Right lobe of liver (tissue), 6 donors: ENCODE measurements around the gene HBEGF. TPM values are rescaled to one million over a fixed set of nuclear protein-coding genes. Genes with fewer than 3 reads are reported as not detected.

Source experiments
- ATAC-seq, 4 donors: fragments of 200-7000 bp; cut with Tn5 transposase; one replicate each; pipeline ENCODE4 v1.9.1; 2020; ENCODE audit warnings: mild to moderate bottlenecking in 4 of 4, moderate library complexity in 4 of 4
- DNase-seq, 3 donors: peaks; one replicate each; pipeline ENCODE4 v3.0.0-alpha.2; 2020
- H3K27ac ChIP-seq, 3 donors: fragments of 200-600 bp; one replicate each; pipeline ENCODE4 v1.8.0; 2022
- H3K27me3 ChIP-seq, 2 donors: fragments of 200-600 bp; one replicate each; pipeline ENCODE4 v1.8.0; 2022
- H3K36me3 ChIP-seq, 4 donors: fragments of 200-600 bp; sonication (generic) in 1 of 4; one replicate each; pipeline versions ENCODE4 v1.5.1 to v1.8.0; 2017 to 2022; ENCODE audit warnings: control low read depth in 1 of 4
- H3K4me1 ChIP-seq, 4 donors: fragments of 200-600 bp; sonication (generic) in 1 of 4; one replicate each; pipeline versions ENCODE4 v1.5.1 to v1.8.0; 2017 to 2022; ENCODE audit warnings: control low read depth in 1 of 4
- H3K4me3 ChIP-seq, 3 donors: fragments of 200-600 bp; one replicate each; pipeline ENCODE4 v1.8.0; 2022
- H3K9me3 ChIP-seq, 4 donors: fragments of 200-600 bp; sonication (generic) in 1 of 4; one replicate each; pipeline versions ENCODE4 v1.5.1 to v1.8.0; 2017 to 2022; ENCODE audit warnings: control low read depth in 1 of 4
- CTCF ChIP-seq, 4 donors: fragments of 200-600 bp in 3 of 4; fragments of 450-650 bp in 1 of 4; IDR thresholded peaks; one replicate each; pipeline versions ENCODE4 v1.5.1 to v1.8.0; 2016 to 2022; ENCODE audit warnings: antibody characterized with exemption in 4 of 4, mild to moderate bottlenecking in 2 of 4
- POLR2A ChIP-seq: fragments of 450-650 bp; IDR thresholded peaks from one replicate; pipeline ENCODE4 v1.6.1; 2017; ENCODE audit warnings: antibody characterized with exemption, mild to moderate bottlenecking
- WGBS: methylation state at CpG from one replicate; pipeline ENCODE4 v1.1.6; 2018; ENCODE audit warnings: low coverage, low lambda C conversion rate; ENCODE audit not compliant: insufficient coverage; ENCODE audit errors: missing lambda C conversion rate; 5-methylcytosine and 5-hydroxymethylcytosine counted together
- intact Hi-C, 2 donors: fragments of 100-400 bp; cut with DNase I; formaldehyde crosslinking; loops; one replicate each; pipeline versions ENCODE4 v1.11.2 to v1.14.1; 2022
- total RNA-seq, 6 experiments: library from RNA; depleted of rRNA in 2 of 6; stranded (reverse); fragments of >200 nt in 2 of 6; fragmentation: NEBNext Ultra II Directional in 3 of 6; extraction: Animal tissue kit (Norgen Biotek cat#: 25700) in 3 of 6; gene quantifications; one replicate each; pipeline versions ENCODE4 v1.1.0 to v1.2.4, GENCODE V29; 2016 to 2023
- donor health status: DM: no; HTN: yes; CAD: no.
- donor health status: DM: no; HTN: no; CAD: no.
- donor health status: DM: no; HTN: no; CAD: no.
- donor health status: DM: no; HTN: yes; CAD: no.
- donor health status: DM: no; HTN: yes; CAD: no.

HBEGF gene
- total RNA-seq, 6 experiments from 2014 or later = 0.42 to 1.8 (median 0.78) TPM

- Histone ChIP-seq H3K27me3 (no peaks in the 10 kb centered on the region), H3K9me3 (no peaks in the 10 kb centered on the region), H3K27ac (no peak overlapping the region), H3K4me1 (peaks cover 0 to 14% (median 3%) of the 10 kb centered on the region in 4 donors), H3K4me3 (no peak overlapping the region), H3K36me3 (no peaks in the 10 kb centered on the region)
- intact Hi-C loops = no loop called here
- 94% methylated on average over 5 of the region's 5 CpGs for WGBS
- no peak for TF ChIP-seq POLR2A
- TF ChIP-seq CTCF (IDR thresholded peaks at IDR 0.05) = no peak
- ATAC-seq = no peak
- no peak for DNase-seq
Observed at GRCh38 chr5:140299056-140299455, 47.3 kb downstream of the HBEGF start.

GRCh38 chr5:140298183-140298601 lies 48.2 kb downstream of the HBEGF start:
- no peak overlapping the region for H3K27ac ChIP-seq
- DNase-seq (no peak), ATAC-seq (no peak)
- H3K27me3 ChIP-seq = no peaks in the 10 kb centered on the region
- H3K4me3 ChIP-seq = no peak overlapping the region
- TF ChIP-seq CTCF (IDR thresholded peaks at IDR 0.05) (no peak), POLR2A (no peak)
- H3K9me3 ChIP-seq = no peaks in the 10 kb centered on the region
- H3K36me3 ChIP-seq = no peaks in the 10 kb centered on the region
- intact Hi-C loops = no loop called here
- WGBS = 11% methylated on average over 1 of the region's 1 CpG
- H3K4me1 ChIP-seq = peaks cover 0 to 22% (median 3%) of the 10 kb centered on the region in 4 donors

- no peak overlapping the region for H3K27ac ChIP-seq
- WGBS = 49% methylated on average over 5 of the region's 5 CpGs
- DNase-seq = no peak
Observed at GRCh38 chr5:140297283-140297682, 49.1 kb downstream of the HBEGF start.

GRCh38 chr5:140296289-140296688 lies 50.1 kb downstream of the HBEGF start:
- Histone ChIP-seq H3K27me3 (no peaks in the 10 kb centered on the region), H3K4me1 (peaks cover 0 to 17% (median 5%) of the 10 kb centered on the region in 4 donors), H3K9me3 (no peaks in the 10 kb centered on the region), H3K4me3 (no peak overlapping the region), H3K27ac (no peak overlapping the region), H3K36me3 (no peaks in the 10 kb centered on the region)
- no peak for TF ChIP-seq CTCF (IDR thresholded peaks at IDR 0.05)
- no peak for TF ChIP-seq POLR2A
- 90% methylated on average over 3 of the region's 3 CpGs for WGBS
- ATAC-seq (no peak), DNase-seq (no peak)
- intact Hi-C loops = no loop called here

More at GRCh38 chr5:140297283-140297682, 49.1 kb downstream of the HBEGF start:
- Histone ChIP-seq H3K27me3 (no peaks in the 10 kb centered on the region), H3K9me3 (no peaks in the 10 kb centered on the region), H3K4me3 (no peak overlapping the region), H3K36me3 (no peaks in the 10 kb centered on the region), H3K4me1 (peaks cover 0 to 26% (median 5%) of the 10 kb centered on the region in 4 donors)
- TF ChIP-seq CTCF (IDR thresholded peaks at IDR 0.05) (no peak), POLR2A (no peak)
- intact Hi-C loops = no loop called here
- no peak for ATAC-seq

GRCh38 chr5:140295414-140295813 lies 51.0 kb downstream of the HBEGF start:
- no peak overlapping the region for H3K27ac ChIP-seq
- TF ChIP-seq POLR2A (no peak), CTCF (IDR thresholded peaks at IDR 0.05) (no peak)
- 25% methylated on average over 1 of the region's 1 CpG for WGBS
- intact Hi-C loops = no loop called here
- peak in 3 of 4 donors; percentile 39 to 61 (median 39) for ATAC-seq
- DNase-seq = no peak
- no peaks in the 10 kb centered on the region for H3K36me3 ChIP-seq
- no peaks in the 10 kb centered on the region for H3K27me3 ChIP-seq
- H3K4me3 ChIP-seq = no peak overlapping the region
- H3K4me1 ChIP-seq = peaks cover 0 to 12% (median 5%) of the 10 kb centered on the region in 4 donors
- H3K9me3 ChIP-seq = no peaks in the 10 kb centered on the region
